Activated CD4-positive, alpha-beta T cell treated with anti-CD3 and anti-CD28 coated beads, Interleukin-10, Interleukin-2, amounts not matched to agents 100 ng/mL and 50 ng/mL, durations not matched to agents 16 hours and 8 hours (primary cell): ENCODE results near the gene HLA-F.
A peak's percentile ranks its signal among the peaks of the same experiment; 100 is the strongest.

Experiments
- DNase-seq: peaks from one replicate; pipeline ENCODE4 v3.0.0-alpha.2; 2020

The HLA-F gene

GRCh38 chr6:29723262-29723665, at the start of gene HLA-F:
Gene HLA-F (plus strand): TSS chr6:29723434. CDS start chr6:29723464, 30 bp downstream.
- peak; percentile 86 for DNase-seq

GRCh38 chr6:29674008-29674407, 49.2 kb upstream of the HLA-F start:
- no peak for DNase-seq

GRCh38 chr6:29675561-29675960, 47.7 kb upstream of the HLA-F start:
- no peak for DNase-seq

- DNase-seq, result no peak
These were observed 46.1 kb upstream of the HLA-F start for GRCh38 chr6:29676981-29677601.

GRCh38 chr6:29678114-29678513, 45.1 kb upstream of the HLA-F start:
- DNase-seq, result no peak

- DNase-seq, result no peak
These were observed 43.3 kb upstream of the HLA-F start for GRCh38 chr6:29679962-29680361.

- DNase-seq, result no peak
These were observed 42.8 kb upstream of the HLA-F start for GRCh38 chr6:29680416-29680815.

GRCh38 chr6:29680904-29681303, 42.3 kb upstream of the HLA-F start, which contains the start of gene ZFP57:
Gene ZFP57 (minus strand): TSS chr6:29681152. CDS start chr6:29677003, 4,149 bp downstream.
- no peak for DNase-seq

GRCh38 chr6:29681811-29682210, 41.4 kb upstream of the HLA-F start:
- no peak for DNase-seq

GRCh38 chr6:29685718-29686326, 37.4 kb upstream of the HLA-F start:
- DNase-seq, result no peak

GRCh38 chr6:29694637-29695036, 28.6 kb upstream of the HLA-F start:
- DNase-seq, result no peak

- DNase-seq, result peak; percentile 23
These were observed 26.8 kb upstream of the HLA-F start for GRCh38 chr6:29696147-29697125.

GRCh38 chr6:29702519-29703103, 20.6 kb upstream of the HLA-F start:
- DNase-seq, result peak; percentile 72

- DNase-seq, result peak; percentile 36
These were observed 17.6 kb upstream of the HLA-F start for GRCh38 chr6:29705389-29706231.

GRCh38 chr6:29708432-29709179, 14.6 kb upstream of the HLA-F start:
- peak; percentile 83 for DNase-seq

- DNase-seq, result peak; percentile 16
These were observed 14.0 kb upstream of the HLA-F start for GRCh38 chr6:29709188-29709587.

GRCh38 chr6:29710281-29710941, 12.8 kb upstream of the HLA-F start:
- DNase-seq, result peak; percentile 32

GRCh38 chr6:29720863-29721262, 2.4 kb upstream of the HLA-F start:
- DNase-seq, result peak; percentile 16

GRCh38 chr6:29723666-29724588, 693 bp downstream of the HLA-F start:
- peak; percentile 75 for DNase-seq
